SIG-M5 treated with dmso at 0.1 percent for 504 hours (cell line): ENCODE data around the gene ODF4.
A peak's percentile ranks its signal among the peaks of the same experiment; 100 is the strongest.

Experiments
- DNase-seq: peaks from one replicate; lab custom pipeline; 2025; ENCODE audit not compliant: unreplicated experiment; lab: John Stamatoyannopoulos, UW

The ODF4 gene

GRCh38 chr17:8339540-8339939 is at the start of gene ODF4:
Gene ODF4 (plus strand): TSS chr17:8339840. CDS start chr17:8340052, 212 bp downstream.
- no peak for DNase-seq

GRCh38 chr17:8290043-8290442 is 49.6 kb upstream of the ODF4 start:
- no peak for DNase-seq

- peak; percentile 27 for DNase-seq
These were observed 46.8 kb upstream of the ODF4 start for GRCh38 chr17:8292639-8293395.

GRCh38 chr17:8294361-8294760 is 45.3 kb upstream of the ODF4 start:
- no peak for DNase-seq

GRCh38 chr17:8294814-8295316 is 44.8 kb upstream of the ODF4 start:
- no peak for DNase-seq

- no peak for DNase-seq
These were observed 39.4 kb upstream of the ODF4 start for GRCh38 chr17:8300226-8300625.

- peak; percentile 66 for DNase-seq
These were observed 38.9 kb upstream of the ODF4 start for GRCh38 chr17:8300627-8301242.

- DNase-seq: no peak
These were observed 29.0 kb upstream of the ODF4 start for GRCh38 chr17:8310601-8311123.

- DNase-seq: no peak
These were observed 28.4 kb upstream of the ODF4 start for GRCh38 chr17:8311131-8311790.

- DNase-seq: no peak
These were observed 27.4 kb upstream of the ODF4 start for GRCh38 chr17:8312251-8312650.

- no peak for DNase-seq
These were observed 26.7 kb upstream of the ODF4 start for GRCh38 chr17:8312726-8313600.

GRCh38 chr17:8314797-8315763 is 24.6 kb upstream of the ODF4 start:
- no peak for DNase-seq

- DNase-seq: no peak
These were observed 23.8 kb upstream of the ODF4 start for GRCh38 chr17:8315764-8316217.

GRCh38 chr17:8318010-8318935 is 21.4 kb upstream of the ODF4 start:
- no peak for DNase-seq

GRCh38 chr17:8320262-8320661 is 19.4 kb upstream of the ODF4 start:
- DNase-seq: no peak

- DNase-seq: no peak
These were observed 18.6 kb upstream of the ODF4 start for GRCh38 chr17:8320990-8321389.

GRCh38 chr17:8322061-8322460 is 17.6 kb upstream of the ODF4 start:
- no peak for DNase-seq

- no peak for DNase-seq
These were observed 15.5 kb upstream of the ODF4 start for GRCh38 chr17:8324132-8324531.
